ENCODE data around the gene SSR2.
"Not testable (repeated sequence)": the region's sequence is repeated elsewhere in the genome, so short reads cannot be mapped to it uniquely, and the experiment has no call there.

The SSR2 gene

DNA sequence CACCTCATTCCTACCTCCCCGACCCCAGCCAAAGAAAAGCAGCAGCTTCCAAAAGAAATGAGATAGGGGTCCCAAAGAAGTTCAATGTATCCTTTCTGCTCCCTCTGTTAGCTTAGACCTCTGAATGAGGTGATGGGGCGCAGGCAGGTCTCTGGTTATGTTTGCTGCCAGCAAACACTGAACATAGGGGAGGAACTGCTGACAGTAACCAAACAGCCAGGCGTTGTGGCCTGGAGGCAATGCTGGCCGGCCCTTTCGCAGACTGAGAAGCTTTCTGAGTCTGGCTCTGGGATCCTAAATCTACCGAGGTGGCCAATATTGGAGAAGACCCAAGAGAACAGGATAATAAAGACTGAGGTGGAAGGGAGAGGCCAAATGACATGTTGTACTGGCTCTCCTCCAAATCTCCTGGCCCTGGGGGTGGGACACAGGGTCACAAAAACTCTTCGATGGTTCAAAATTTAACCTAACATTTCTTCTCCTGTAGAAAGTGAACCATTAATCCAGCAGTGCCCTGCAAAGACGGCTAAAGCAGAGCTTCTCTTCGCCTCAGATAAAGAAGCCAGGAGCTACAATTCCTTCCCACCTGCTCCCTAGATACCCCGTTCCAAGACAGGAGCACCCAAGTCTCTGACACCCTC, 19.6 kb downstream of the SSR2 start:
- TF ChIP-seq, protein P1, sequence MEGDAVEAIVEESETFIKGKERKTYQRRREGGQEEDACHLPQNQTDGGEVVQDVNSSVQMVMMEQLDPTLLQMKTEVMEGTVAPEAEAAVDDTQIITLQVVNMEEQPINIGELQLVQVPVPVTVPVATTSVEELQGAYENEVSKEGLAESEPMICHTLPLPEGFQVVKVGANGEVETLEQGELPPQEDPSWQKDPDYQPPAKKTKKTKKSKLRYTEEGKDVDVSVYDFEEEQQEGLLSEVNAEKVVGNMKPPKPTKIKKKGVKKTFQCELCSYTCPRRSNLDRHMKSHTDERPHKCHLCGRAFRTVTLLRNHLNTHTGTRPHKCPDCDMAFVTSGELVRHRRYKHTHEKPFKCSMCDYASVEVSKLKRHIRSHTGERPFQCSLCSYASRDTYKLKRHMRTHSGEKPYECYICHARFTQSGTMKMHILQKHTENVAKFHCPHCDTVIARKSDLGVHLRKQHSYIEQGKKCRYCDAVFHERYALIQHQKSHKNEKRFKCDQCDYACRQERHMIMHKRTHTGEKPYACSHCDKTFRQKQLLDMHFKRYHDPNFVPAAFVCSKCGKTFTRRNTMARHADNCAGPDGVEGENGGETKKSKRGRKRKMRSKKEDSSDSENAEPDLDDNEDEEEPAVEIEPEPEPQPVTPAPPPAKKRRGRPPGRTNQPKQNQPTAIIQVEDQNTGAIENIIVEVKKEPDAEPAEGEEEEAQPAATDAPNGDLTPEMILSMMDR (IDR thresholded peaks at IDR 0.05; ENCODE audit: low read depth, low read length, missing control alignments) = no peak
- DNase-seq (ENCODE audit: low read depth) = no peak
- in situ Hi-C loops (cut with HindIII; ENCODE audit: low sequenced_read_pairs) = no loop called here
- H3K4me3 ChIP-seq (ENCODE audit: low read depth, low read length) = no peak overlapping the region

DNA sequence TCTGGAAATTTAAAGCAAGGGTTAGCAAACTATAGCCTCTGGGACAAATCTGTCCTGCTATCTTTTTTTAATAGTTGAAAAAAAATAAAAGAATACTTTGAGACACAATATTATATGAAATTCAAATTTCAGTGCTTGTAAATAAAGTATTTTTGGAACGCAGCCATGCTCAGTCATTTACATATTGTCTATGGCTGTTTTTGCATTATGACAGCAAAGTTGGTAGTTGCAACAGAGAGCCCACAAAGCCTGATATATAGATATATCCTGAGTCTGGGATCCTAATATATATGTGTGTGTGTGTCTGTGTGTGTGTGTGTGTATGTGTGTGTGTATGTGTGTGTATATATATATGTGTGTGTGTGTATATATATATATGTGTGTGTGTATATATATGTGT, 20.8 kb downstream of the SSR2 start:
- no peak overlapping the region for H3K4me3 ChIP-seq (ENCODE audit: low read depth, low read length)
- in situ Hi-C loops (cut with HindIII; ENCODE audit: low sequenced_read_pairs) = no loop called here
- no peak for DNase-seq (ENCODE audit: low read depth)
- TF ChIP-seq, protein P1 (IDR thresholded peaks at IDR 0.05; ENCODE audit: low read depth, low read length, missing control alignments) = no peak

DNA sequence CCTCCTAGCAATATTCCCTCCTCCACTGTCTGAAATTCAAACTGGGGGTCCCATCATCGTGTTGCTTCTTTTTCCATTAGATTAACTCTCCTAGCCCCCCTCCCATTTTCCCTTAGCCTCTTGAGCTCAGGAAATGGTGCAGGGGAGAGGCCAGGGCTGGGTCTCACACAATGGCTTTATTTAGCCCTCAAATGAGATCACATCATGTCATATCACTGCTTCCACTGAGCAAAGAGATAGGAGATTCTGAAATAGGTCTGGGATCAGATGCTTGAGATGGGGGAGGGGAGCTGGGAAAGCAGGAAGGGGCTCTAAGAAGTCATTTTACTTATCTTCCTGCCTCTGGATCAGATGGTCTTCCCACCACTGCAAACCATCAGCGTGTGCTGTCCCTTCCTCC, 24.6 kb downstream of the SSR2 start:
- no peak overlapping the region for H3K4me3 ChIP-seq (ENCODE audit: low read depth, low read length)
- TF ChIP-seq, protein P1 (IDR thresholded peaks at IDR 0.05; ENCODE audit: low read depth, low read length, missing control alignments) = no peak
- in situ Hi-C loops (cut with HindIII; ENCODE audit: low sequenced_read_pairs) = no loop called here
- DNase-seq (ENCODE audit: low read depth) = no peak

DNA sequence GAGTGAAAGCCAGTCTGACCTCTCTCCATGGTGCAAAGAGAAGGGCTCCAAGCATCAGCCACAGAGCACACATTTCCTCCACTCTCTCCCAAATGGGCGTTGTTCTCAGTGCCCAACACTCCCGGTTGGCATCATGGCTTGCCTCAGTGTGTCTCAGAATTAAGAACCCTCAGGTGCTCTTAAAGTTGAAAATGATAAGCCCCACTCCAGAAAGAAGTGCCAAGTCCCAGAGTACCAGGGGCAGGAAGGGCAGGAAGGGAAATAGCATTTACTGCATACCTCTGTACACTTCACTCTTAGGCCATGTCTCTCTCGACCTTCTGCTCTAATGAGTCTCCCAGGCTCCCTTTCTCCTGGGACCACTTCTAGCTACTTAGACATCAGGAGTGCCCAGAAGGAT, 27.2 kb downstream of the SSR2 start:
- in situ Hi-C loops (cut with HindIII; ENCODE audit: low sequenced_read_pairs) = no loop called here
- no peak for DNase-seq (ENCODE audit: low read depth)
- no peak overlapping the region for H3K4me3 ChIP-seq (ENCODE audit: low read depth, low read length)
- TF ChIP-seq, protein P1 (IDR thresholded peaks at IDR 0.05; ENCODE audit: low read depth, low read length, missing control alignments) = no peak

DNA sequence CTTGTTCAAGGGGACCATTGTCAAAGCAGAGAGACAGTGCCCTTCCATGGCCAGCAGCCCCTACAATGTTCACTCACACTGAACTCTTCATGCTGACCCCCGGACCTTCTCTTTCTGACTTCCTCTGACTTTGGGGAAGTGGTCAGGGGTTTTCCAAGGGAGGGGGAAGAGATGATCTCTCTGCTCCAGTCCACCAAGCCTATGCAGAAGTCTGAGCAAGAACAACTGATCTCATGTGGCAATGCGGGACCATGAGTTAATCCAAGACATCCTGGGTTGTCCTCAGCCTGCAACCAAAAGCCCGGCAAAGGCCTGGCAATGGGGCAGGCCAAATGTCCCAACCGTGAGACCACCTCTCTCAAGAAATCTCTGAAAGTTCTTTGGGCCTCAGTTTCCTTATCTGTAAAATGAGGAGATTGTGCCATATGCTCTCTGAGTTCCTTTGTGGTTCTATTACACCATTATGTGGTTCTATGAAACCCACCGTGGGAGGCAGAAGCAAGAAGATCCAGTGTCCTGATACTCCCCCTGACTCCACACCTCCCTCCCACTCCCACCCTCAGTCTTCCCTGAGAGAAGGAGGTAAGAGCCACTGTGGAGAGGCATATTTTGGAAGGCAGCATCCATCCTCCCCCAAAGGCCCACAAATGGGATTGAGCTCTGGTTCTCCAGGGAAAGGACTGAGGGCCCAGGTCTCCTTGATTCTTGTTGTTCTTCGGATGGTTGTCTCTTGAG, 30.6 kb downstream of the SSR2 start:
- H3K4me3 ChIP-seq (ENCODE audit: low read depth, low read length) = no peak overlapping the region
- TF ChIP-seq, protein P1 (IDR thresholded peaks at IDR 0.05; ENCODE audit: low read depth, low read length, missing control alignments) = no peak
- in situ Hi-C loops (cut with HindIII; ENCODE audit: low sequenced_read_pairs) = no loop called here
- no peak for DNase-seq (ENCODE audit: low read depth)

DNA sequence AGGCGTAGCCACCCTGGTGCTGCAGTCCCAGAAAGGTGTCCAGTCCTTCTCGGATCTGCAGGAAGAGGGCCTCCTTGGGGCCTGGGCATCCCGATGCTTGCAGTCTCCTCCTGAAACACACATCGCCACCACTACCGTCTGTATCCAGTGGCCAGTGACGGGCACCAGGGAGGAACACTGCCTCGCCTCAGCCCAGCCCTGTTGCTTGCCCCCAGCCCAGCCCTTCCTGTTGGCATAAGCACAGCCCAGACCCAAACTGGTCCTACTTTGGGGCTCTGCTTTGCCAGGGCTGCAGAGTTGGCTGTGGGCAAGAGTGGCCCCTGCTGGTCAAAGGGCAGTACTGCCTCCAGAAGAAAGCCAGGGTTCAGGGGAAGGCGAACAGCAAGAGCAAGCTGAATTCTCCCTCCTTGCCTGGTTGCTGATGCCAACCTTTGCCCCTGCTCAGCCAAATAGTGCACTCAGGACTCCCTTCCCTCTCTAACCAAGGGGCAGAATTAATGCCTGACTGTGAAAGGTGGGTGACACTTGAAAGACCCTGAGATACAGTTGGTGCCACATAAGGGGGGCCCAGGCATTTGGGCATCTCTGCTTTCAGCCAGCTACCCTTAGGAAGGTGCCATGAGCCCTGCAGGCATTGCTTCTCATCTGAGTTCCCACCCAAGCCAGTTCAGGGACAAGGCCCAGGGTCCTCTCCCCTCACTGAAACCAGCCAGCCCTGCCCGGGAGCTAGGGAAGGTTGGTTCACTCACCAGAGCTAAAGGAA, 31.3 kb downstream of the SSR2 start:
- no peak overlapping the region for H3K4me3 ChIP-seq (ENCODE audit: low read depth, low read length)
- TF ChIP-seq, protein P1 (IDR thresholded peaks at IDR 0.05; ENCODE audit: low read depth, low read length, missing control alignments) = peak; percentile 98
- no peak for DNase-seq (ENCODE audit: low read depth)
- in situ Hi-C loops (cut with HindIII; ENCODE audit: low sequenced_read_pairs) = no loop called here

DNA sequence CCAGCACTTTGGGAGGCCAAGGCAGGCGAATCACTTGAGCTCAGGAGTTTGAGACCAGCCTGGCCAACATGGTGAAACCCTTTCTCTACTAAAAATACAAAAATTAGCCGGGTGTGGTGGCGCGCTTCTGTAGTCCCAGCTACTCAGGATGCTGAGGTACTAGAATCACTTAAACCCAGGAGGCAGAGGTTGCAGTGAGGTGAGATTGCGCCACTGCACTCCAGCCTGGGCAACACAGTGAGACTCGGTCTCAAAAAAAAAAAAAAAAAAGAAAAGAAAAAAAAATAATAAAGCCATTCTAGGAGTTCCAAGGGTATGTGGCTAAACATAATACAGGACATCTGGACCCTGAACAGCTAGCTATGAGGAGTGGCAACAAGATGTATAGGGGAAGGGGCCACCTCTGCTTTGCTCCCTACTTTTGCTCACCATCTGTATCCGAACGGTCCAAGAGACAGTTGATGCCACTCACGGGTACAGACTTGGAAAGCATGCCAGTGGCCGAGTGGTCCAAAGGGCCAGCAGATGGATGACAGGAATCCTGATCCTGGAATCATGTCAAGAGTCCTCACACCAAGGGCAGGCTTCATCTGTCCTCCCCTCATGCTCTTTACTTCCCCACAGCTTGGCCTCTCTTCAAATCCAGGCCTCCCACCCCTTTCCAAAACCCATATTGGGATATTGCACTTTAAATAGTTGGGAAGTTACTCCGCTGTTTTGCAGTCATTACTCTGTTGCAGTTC, 35.7 kb downstream of the SSR2 start:
- in situ Hi-C loops (cut with HindIII; ENCODE audit: low sequenced_read_pairs) = not testable (repeated sequence)

More for the DNA sequence above, 35.7 kb downstream of the SSR2 start:
- not testable (repeated sequence) for DNase-seq (ENCODE audit: low read depth); H3K4me3 ChIP-seq (ENCODE audit: low read depth, low read length)
